GM18909 (cell line): Measurements from ENCODE around the gene FAM114A2.

ENCODE experiments used
- ATAC-seq: cut with Tn5 transposase; IDR thresholded peaks from one replicate; pipeline ENCODE4 v1.9.1; 2021; ENCODE audit warnings: mild to moderate bottlenecking; ENCODE audit not compliant: unreplicated experiment, poor library complexity

Gene FAM114A2

GRCh38 chr5:153991168-153991567, 47.5 kb downstream of the FAM114A2 start:
- ATAC-seq, result no peak

GRCh38 chr5:153988510-153988909, 50.2 kb downstream of the FAM114A2 start:
- ATAC-seq, result no peak

- ATAC-seq, result no peak
Measured at GRCh38 chr5:153987301-153987700, 51.4 kb downstream of the FAM114A2 start.

- no peak for ATAC-seq
Measured at GRCh38 chr5:153985498-153985897, 53.2 kb downstream of the FAM114A2 start.

- ATAC-seq, result no peak
Measured at GRCh38 chr5:153983885-153984284, 54.8 kb downstream of the FAM114A2 start.

GRCh38 chr5:153981905-153982605, 56.7 kb downstream of the FAM114A2 start:
- ATAC-seq, result no peak

GRCh38 chr5:153979028-153979783, 59.5 kb downstream of the FAM114A2 start:
- ATAC-seq, result no peak

- peak; percentile 8 for ATAC-seq
Measured at GRCh38 chr5:153974813-153975163, 63.9 kb downstream of the FAM114A2 start.

GRCh38 chr5:153974131-153974812, 64.4 kb downstream of the FAM114A2 start:
- peak; percentile 70 for ATAC-seq

GRCh38 chr5:153972240-153972639, 66.5 kb downstream of the FAM114A2 start:
- no peak for ATAC-seq

- ATAC-seq, result no peak
Measured at GRCh38 chr5:153970496-153970895, 68.2 kb downstream of the FAM114A2 start.

GRCh38 chr5:153969563-153969895, 69.2 kb downstream of the FAM114A2 start:
- no peak for ATAC-seq

GRCh38 chr5:153968761-153969562, 69.7 kb downstream of the FAM114A2 start:
- no peak for ATAC-seq

GRCh38 chr5:153964880-153965645, 73.6 kb downstream of the FAM114A2 start:
- ATAC-seq, result peak; percentile 85

- ATAC-seq, result no peak
Measured at GRCh38 chr5:153964191-153964879, 74.4 kb downstream of the FAM114A2 start.

- ATAC-seq, result no peak
Measured at GRCh38 chr5:153960269-153961215, 78.2 kb downstream of the FAM114A2 start.

GRCh38 chr5:153959134-153959957, 79.4 kb downstream of the FAM114A2 start:
- no peak for ATAC-seq
